GM23338 (cell line): Measurements from ENCODE around the gene RALGPS1. TPM values are rescaled to one million over a fixed set of nuclear protein-coding genes. Genes with fewer than 3 reads are reported as not detected.

Experiments used
- ATAC-seq: fragments of 200-7000 bp; cut with Tn5 transposase; 3 replicates; pipeline ENCODE4 v1.9.1; 2020
- DNase-seq: peaks from one replicate; pipeline ENCODE4 v3.0.0-alpha.2; 2015; ENCODE audit warnings: low spot score
- H2AFZ ChIP-seq: fragments of 200-600 bp; sonication (generic); 2 replicates; pipeline ENCODE4 v1.8.0; 2016; ENCODE audit warnings: antibody characterized with exemption, mild to moderate bottlenecking, moderate library complexity
- H3F3A ChIP-seq: fragments of 200-600 bp; sonication (generic); replicated peaks from 2 replicates; pipeline ENCODE4 v1.8.0; 2017; ENCODE audit warnings: antibody characterized with exemption, mixed run types, low read depth
- H3K27ac ChIP-seq: fragments of 200-600 bp; sonication (generic); 2 replicates; pipeline ENCODE4 v1.6.1; 2016; ENCODE audit warnings: low read depth
- H3K27me3 ChIP-seq: fragments of 200-600 bp; sonication (generic); 2 replicates; pipeline ENCODE4 v1.8.0; 2016; ENCODE audit warnings: mild to moderate bottlenecking, mixed run types, moderate library complexity; ENCODE audit not compliant: insufficient read depth
- H3K36me3 ChIP-seq: fragments of 200-600 bp; sonication (generic); 2 replicates; pipeline ENCODE4 v1.8.0; 2016; ENCODE audit warnings: mild to moderate bottlenecking; ENCODE audit not compliant: insufficient read depth
- H3K4me1 ChIP-seq: fragments of 200-600 bp; sonication (generic); 2 replicates; pipeline ENCODE4 v1.8.0; 2016; ENCODE audit warnings: mild to moderate bottlenecking, moderate library complexity; ENCODE audit not compliant: insufficient read depth
- H3K4me2 ChIP-seq: fragments of 200-600 bp; sonication (generic); 2 replicates; pipeline ENCODE4 v1.7.1; 2017; ENCODE audit warnings: mixed run types
- H3K4me3 ChIP-seq: fragments of 200-600 bp; sonication (generic); 2 replicates; pipeline ENCODE4 v1.6.1; 2016; ENCODE audit warnings: mixed run types
- H3K79me2 ChIP-seq: fragments of 200-600 bp; sonication (generic); replicated peaks from 2 replicates; pipeline ENCODE4 v1.8.0; 2017; ENCODE audit warnings: mild to moderate bottlenecking; ENCODE audit not compliant: insufficient read depth
- H3K9me2 ChIP-seq: fragments of 200-600 bp; sonication (generic); 2 replicates; pipeline ENCODE4 v1.8.0; 2017; ENCODE audit not compliant: insufficient read depth
- H4K20me1 ChIP-seq: fragments of 200-600 bp; sonication (generic); replicated peaks from 2 replicates; pipeline ENCODE4 v1.8.0; 2017; ENCODE audit warnings: mild to moderate bottlenecking; ENCODE audit not compliant: insufficient read depth
- H3K27ac Mint-ChIP-seq: 2 replicates; pipeline ENCODE4 v1.8.0; 2020; ENCODE audit warnings: inconsistent platforms, mild to moderate bottlenecking, moderate library complexity, mixed read lengths
- H3K27me3 Mint-ChIP-seq: 3 replicates; pipeline ENCODE4 v1.8.0; 2022; ENCODE audit warnings: low read depth, mild to moderate bottlenecking, moderate library complexity, mixed read lengths, inconsistent platforms; ENCODE audit not compliant: insufficient read depth, poor library complexity
- H3K36me3 Mint-ChIP-seq: 3 replicates; pipeline ENCODE4 v1.8.0; 2021; ENCODE audit warnings: low read depth, mild to moderate bottlenecking, inconsistent platforms, moderate library complexity, mixed read lengths
- H3K4me1 Mint-ChIP-seq: 3 replicates; pipeline ENCODE4 v1.8.0; 2020; ENCODE audit warnings: mild to moderate bottlenecking, inconsistent platforms, mixed read lengths
- H3K4me3 Mint-ChIP-seq: 3 replicates; pipeline ENCODE4 v1.8.0; 2021; ENCODE audit warnings: moderate library complexity, mild to moderate bottlenecking, inconsistent platforms, mixed read lengths
- H3K9me3 Mint-ChIP-seq: 3 replicates; pipeline ENCODE4 v1.8.0; 2020; ENCODE audit warnings: moderate library complexity, mild to moderate bottlenecking, inconsistent platforms, mixed read lengths
- CREB1 ChIP-seq: fragments of 250-450 bp; sonication (Bioruptor Pico); IDR thresholded peaks from 2 replicates; pipeline ENCODE4 v1.5.0; 2020; ENCODE audit warnings: low read depth, mild to moderate bottlenecking, moderate library complexity
- EZH2 ChIP-seq: fragments of 200-600 bp; sonication (generic); IDR thresholded peaks from one replicate; pipeline ENCODE4 v1.8.0; 2017; ENCODE audit warnings: antibody characterized with exemption, mild to moderate bottlenecking, low read depth; ENCODE audit not compliant: unreplicated experiment
- EZH2phosphoT487 ChIP-seq: fragments of 200-600 bp; sonication (generic); IDR thresholded peaks from one replicate; pipeline ENCODE4 v1.8.1; 2018; ENCODE audit warnings: antibody characterized with exemption; ENCODE audit not compliant: unreplicated experiment
- JUNB ChIP-seq: IDR thresholded peaks from one replicate; pipeline ENCODE4 v1.6.1; 2016; ENCODE audit warnings: antibody characterized with exemption; ENCODE audit not compliant: unreplicated experiment
- NANOG ChIP-seq: IDR thresholded peaks from 2 replicates; pipeline ENCODE4 v1.6.1; 2016; ENCODE audit warnings: antibody characterized with exemption, borderline replicate concordance
- POLR2AphosphoS5 ChIP-seq: IDR thresholded peaks from 2 replicates; pipeline ENCODE4 v1.6.1; 2016; ENCODE audit warnings: antibody characterized with exemption, low read depth
- STAT1 ChIP-seq: IDR thresholded peaks from one replicate; pipeline ENCODE4 v1.6.1; 2016; ENCODE audit warnings: antibody characterized with exemption; ENCODE audit not compliant: unreplicated experiment
- ZNF114 ChIP-seq: fragments of 250-450 bp; sonication (Bioruptor Pico); IDR thresholded peaks from 2 replicates; pipeline ENCODE4 v1.5.0; 2020; ENCODE audit warnings: mild to moderate bottlenecking, moderate library complexity
- ZNF331 ChIP-seq: fragments of 250-450 bp; sonication (Bioruptor Pico); IDR thresholded peaks from 2 replicates; pipeline ENCODE4 v1.5.0; 2020; ENCODE audit warnings: low read depth, mild to moderate bottlenecking, moderate library complexity
- polyA plus RNA-seq: library from polyadenylated mRNA; unstranded; fragments of >200 nt; fragmentation: Nextera tagmentation; extraction: Ambion mirVana; gene quantifications from 2 replicates; pipeline ENCODE4 v1.2.1, GENCODE V29; 2016
- total RNA-seq: library from RNA; depleted of rRNA; stranded (reverse); fragments of >200 nt; shearing (Covaris generic); gene quantifications from 2 replicates; pipeline ENCODE4 v1.2.3, GENCODE V29; 2014
- TF ChIP-seq, protein P1 (sequence below), 2 experiments: fragments of 200-600 bp in 1 of 2; sonication (generic) in 1 of 2; conservative IDR thresholded peaks; 2 replicates each; pipeline versions ENCODE4 v1.5.1 to v1.6.1; 2016 to 2017; ENCODE audit warnings: antibody characterized with exemption in 2 of 2, low read depth in 2 of 2, mild to moderate bottlenecking in 2 of 2, moderate library complexity in 1 of 2
- TF ChIP-seq, protein P2 (sequence below): IDR thresholded peaks from one replicate; pipeline ENCODE4 v1.6.1; 2018; ENCODE audit warnings: antibody characterized with exemption; ENCODE audit not compliant: unreplicated experiment
- TF ChIP-seq, protein P3 (sequence below): fragments of 250-450 bp; sonication (Bioruptor Pico); IDR thresholded peaks from 2 replicates; pipeline ENCODE4 v1.5.0; 2020; ENCODE audit warnings: mild to moderate bottlenecking, moderate library complexity
- TF ChIP-seq, protein P4 (sequence below): IDR thresholded peaks from 2 replicates; pipeline ENCODE4 v1.6.1; 2016; ENCODE audit warnings: antibody characterized with exemption

Gene RALGPS1
- total and polyA plus RNA-seq, 2 experiments from 2014 or later, result 18.2 to 57.1 TPM

DNA sequence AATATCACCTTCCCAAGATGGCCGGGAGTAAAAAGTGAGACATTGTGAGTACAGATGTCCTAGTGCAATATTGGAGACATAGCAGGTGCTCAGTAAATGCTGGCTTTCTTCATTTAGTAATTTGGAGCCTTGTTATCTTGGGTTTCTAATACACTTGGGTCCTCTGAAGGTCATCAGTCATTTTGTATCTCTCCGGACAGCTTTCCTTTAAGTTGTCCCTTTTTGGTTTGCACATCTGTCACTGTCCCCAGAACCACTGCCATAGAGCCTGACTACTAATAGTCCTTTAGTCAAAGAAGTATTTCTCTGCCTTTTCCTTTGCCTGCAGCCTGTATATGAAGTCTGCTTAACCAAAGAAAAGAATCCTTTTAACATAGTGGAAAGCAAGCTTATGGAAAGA lies 215.7 kb downstream of the RALGPS1 start:
- H3K27ac ChIP-seq, result no peak overlapping the region
- Mint-ChIP-seq H3K4me1 (peaks cover 37% of the 10 kb centered on the region), H3K36me3 (no peaks in the 10 kb centered on the region), H3K4me3 (no peak overlapping the region), H3K27ac (no peak overlapping the region), H3K27me3 (peaks cover 7% of the 10 kb centered on the region), H3K9me3 (no peaks in the 10 kb centered on the region)
- no peaks in the 10 kb centered on the region for H3F3A ChIP-seq
- no peaks in the 10 kb centered on the region for H3K36me3 ChIP-seq
- ATAC-seq, result no peak
- H3K79me2 ChIP-seq, result no peaks in the 10 kb centered on the region
- H4K20me1 ChIP-seq, result peaks cover 4% of the 10 kb centered on the region
- TF ChIP-seq, protein P1, sequence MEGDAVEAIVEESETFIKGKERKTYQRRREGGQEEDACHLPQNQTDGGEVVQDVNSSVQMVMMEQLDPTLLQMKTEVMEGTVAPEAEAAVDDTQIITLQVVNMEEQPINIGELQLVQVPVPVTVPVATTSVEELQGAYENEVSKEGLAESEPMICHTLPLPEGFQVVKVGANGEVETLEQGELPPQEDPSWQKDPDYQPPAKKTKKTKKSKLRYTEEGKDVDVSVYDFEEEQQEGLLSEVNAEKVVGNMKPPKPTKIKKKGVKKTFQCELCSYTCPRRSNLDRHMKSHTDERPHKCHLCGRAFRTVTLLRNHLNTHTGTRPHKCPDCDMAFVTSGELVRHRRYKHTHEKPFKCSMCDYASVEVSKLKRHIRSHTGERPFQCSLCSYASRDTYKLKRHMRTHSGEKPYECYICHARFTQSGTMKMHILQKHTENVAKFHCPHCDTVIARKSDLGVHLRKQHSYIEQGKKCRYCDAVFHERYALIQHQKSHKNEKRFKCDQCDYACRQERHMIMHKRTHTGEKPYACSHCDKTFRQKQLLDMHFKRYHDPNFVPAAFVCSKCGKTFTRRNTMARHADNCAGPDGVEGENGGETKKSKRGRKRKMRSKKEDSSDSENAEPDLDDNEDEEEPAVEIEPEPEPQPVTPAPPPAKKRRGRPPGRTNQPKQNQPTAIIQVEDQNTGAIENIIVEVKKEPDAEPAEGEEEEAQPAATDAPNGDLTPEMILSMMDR (conservative IDR thresholded peaks at IDR 0.05; ENCODE audit: low read depth in 2 of 2), result no peak
- no peak for TF ChIP-seq CREB1 (CRISPR knock-in tag)
- no peak for TF ChIP-seq ZNF114 (CRISPR knock-in tag)
- TF ChIP-seq, protein P2, sequence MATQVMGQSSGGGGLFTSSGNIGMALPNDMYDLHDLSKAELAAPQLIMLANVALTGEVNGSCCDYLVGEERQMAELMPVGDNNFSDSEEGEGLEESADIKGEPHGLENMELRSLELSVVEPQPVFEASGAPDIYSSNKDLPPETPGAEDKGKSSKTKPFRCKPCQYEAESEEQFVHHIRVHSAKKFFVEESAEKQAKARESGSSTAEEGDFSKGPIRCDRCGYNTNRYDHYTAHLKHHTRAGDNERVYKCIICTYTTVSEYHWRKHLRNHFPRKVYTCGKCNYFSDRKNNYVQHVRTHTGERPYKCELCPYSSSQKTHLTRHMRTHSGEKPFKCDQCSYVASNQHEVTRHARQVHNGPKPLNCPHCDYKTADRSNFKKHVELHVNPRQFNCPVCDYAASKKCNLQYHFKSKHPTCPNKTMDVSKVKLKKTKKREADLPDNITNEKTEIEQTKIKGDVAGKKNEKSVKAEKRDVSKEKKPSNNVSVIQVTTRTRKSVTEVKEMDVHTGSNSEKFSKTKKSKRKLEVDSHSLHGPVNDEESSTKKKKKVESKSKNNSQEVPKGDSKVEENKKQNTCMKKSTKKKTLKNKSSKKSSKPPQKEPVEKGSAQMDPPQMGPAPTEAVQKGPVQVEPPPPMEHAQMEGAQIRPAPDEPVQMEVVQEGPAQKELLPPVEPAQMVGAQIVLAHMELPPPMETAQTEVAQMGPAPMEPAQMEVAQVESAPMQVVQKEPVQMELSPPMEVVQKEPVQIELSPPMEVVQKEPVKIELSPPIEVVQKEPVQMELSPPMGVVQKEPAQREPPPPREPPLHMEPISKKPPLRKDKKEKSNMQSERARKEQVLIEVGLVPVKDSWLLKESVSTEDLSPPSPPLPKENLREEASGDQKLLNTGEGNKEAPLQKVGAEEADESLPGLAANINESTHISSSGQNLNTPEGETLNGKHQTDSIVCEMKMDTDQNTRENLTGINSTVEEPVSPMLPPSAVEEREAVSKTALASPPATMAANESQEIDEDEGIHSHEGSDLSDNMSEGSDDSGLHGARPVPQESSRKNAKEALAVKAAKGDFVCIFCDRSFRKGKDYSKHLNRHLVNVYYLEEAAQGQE, result no peak
- no peak for TF ChIP-seq POLR2AphosphoS5
- TF ChIP-seq NANOG, result no peak
- no peak for TF ChIP-seq JUNB
- TF ChIP-seq ZNF331 (CRISPR knock-in tag), result no peak
- TF ChIP-seq, protein P3, sequence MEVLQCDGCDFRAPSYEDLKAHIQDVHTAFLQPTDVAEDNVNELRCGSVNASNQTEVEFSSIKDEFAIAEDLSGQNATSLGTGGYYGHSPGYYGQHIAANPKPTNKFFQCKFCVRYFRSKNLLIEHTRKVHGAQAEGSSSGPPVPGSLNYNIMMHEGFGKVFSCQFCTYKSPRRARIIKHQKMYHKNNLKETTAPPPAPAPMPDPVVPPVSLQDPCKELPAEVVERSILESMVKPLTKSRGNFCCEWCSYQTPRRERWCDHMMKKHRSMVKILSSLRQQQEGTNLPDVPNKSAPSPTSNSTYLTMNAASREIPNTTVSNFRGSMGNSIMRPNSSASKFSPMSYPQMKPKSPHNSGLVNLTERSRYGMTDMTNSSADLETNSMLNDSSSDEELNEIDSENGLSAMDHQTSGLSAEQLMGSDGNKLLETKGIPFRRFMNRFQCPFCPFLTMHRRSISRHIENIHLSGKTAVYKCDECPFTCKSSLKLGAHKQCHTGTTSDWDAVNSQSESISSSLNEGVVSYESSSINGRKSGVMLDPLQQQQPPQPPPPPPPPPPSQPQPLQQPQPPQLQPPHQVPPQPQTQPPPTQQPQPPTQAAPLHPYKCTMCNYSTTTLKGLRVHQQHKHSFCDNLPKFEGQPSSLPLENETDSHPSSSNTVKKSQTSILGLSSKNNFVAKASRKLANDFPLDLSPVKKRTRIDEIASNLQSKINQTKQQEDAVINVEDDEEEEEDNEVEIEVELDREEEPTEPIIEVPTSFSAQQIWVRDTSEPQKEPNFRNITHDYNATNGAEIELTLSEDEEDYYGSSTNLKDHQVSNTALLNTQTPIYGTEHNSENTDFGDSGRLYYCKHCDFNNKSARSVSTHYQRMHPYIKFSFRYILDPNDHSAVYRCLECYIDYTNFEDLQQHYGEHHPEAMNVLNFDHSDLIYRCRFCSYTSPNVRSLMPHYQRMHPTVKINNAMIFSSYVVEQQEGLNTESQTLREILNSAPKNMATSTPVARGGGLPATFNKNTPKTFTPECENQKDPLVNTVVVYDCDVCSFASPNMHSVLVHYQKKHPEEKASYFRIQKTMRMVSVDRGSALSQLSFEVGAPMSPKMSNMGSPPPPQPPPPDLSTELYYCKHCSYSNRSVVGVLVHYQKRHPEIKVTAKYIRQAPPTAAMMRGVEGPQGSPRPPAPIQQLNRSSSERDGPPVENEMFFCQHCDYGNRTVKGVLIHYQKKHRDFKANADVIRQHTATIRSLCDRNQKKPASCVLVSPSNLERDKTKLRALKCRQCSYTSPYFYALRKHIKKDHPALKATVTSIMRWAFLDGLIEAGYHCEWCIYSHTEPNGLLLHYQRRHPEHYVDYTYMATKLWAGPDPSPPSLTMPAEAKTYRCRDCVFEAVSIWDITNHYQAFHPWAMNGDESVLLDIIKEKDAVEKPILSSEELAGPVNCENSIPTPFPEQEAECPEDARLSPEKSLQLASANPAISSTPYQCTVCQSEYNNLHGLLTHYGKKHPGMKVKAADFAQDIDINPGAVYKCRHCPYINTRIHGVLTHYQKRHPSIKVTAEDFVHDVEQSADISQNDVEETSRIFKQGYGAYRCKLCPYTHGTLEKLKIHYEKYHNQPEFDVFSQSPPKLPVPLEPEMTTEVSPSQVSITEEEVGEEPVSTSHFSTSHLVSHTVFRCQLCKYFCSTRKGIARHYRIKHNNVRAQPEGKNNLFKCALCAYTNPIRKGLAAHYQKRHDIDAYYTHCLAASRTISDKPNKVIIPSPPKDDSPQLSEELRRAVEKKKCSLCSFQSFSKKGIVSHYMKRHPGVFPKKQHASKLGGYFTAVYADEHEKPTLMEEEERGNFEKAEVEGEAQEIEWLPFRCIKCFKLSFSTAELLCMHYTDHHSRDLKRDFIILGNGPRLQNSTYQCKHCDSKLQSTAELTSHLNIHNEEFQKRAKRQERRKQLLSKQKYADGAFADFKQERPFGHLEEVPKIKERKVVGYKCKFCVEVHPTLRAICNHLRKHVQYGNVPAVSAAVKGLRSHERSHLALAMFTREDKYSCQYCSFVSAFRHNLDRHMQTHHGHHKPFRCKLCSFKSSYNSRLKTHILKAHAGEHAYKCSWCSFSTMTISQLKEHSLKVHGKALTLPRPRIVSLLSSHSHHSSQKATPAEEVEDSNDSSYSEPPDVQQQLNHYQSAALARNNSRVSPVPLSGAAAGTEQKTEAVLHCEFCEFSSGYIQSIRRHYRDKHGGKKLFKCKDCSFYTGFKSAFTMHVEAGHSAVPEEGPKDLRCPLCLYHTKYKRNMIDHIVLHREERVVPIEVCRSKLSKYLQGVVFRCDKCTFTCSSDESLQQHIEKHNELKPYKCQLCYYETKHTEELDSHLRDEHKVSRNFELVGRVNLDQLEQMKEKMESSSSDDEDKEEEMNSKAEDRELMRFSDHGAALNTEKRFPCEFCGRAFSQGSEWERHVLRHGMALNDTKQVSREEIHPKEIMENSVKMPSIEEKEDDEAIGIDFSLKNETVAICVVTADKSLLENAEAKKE (CRISPR knock-in tag), result no peak
- no peak for TF ChIP-seq EZH2phosphoT487
- no peak for TF ChIP-seq STAT1
- TF ChIP-seq EZH2, result no peak
- TF ChIP-seq, protein P4, sequence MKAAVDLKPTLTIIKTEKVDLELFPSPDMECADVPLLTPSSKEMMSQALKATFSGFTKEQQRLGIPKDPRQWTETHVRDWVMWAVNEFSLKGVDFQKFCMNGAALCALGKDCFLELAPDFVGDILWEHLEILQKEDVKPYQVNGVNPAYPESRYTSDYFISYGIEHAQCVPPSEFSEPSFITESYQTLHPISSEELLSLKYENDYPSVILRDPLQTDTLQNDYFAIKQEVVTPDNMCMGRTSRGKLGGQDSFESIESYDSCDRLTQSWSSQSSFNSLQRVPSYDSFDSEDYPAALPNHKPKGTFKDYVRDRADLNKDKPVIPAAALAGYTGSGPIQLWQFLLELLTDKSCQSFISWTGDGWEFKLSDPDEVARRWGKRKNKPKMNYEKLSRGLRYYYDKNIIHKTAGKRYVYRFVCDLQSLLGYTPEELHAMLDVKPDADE, result no peak
- no peak for DNase-seq
- peaks cover 24% of the 10 kb centered on the region for H3K4me1 ChIP-seq
- H2AFZ ChIP-seq, result no peak overlapping the region
- no peak overlapping the region for H3K4me2 ChIP-seq
- H3K4me3 ChIP-seq, result no peak overlapping the region
- no peaks in the 10 kb centered on the region for H3K9me2 ChIP-seq
- no peaks in the 10 kb centered on the region for H3K27me3 ChIP-seq
